ENCODE data around the gene IRF2BP2. TPM values are rescaled to one million over a fixed set of nuclear protein-coding genes. Genes with fewer than 3 reads are reported as not detected.

IRF2BP2 gene
- total and polyA plus RNA-seq, 2 of the 13 experiments (the other 11 are each of a cell fraction or from before 2014, with no cell fraction given) = 140 to 147 TPM

GRCh38 chr1:234608025-234608910 lies 1.7 kb downstream of the IRF2BP2 start (continued):
- TF ChIP-seq ZHX2 (IDR thresholded peaks at IDR 0.05; ENCODE audit: low read depth) (no peak), ZHX2 (CRISPR knock-in tag; IDR thresholded peaks at IDR 0.05; ENCODE audit: borderline replicate concordance) (peak; percentile 21; the same call in 1 of the 2 replicates), ARID4A (CRISPR knock-in tag; IDR thresholded peaks at IDR 0.05; ENCODE audit: borderline replicate concordance) (peak; percentile 62), ZFP91 (CRISPR knock-in tag; IDR thresholded peaks at IDR 0.05; ENCODE audit: borderline replicate concordance) (peak; percentile 19; the same call in 1 of the 2 replicates), MEIS1 (CRISPR knock-in tag; IDR thresholded peaks at IDR 0.05; ENCODE audit: borderline replicate concordance) (no peak), ATF1 (CRISPR knock-in tag; IDR thresholded peaks at IDR 0.05) (no peak), ZNF543 (CRISPR knock-in tag; IDR thresholded peaks at IDR 0.05) (0 out of 2 replicates have a peak, but pooled peaks have one; percentile 42), PLRG1 (conservative IDR thresholded peaks at IDR 0.05) (no peak)
- TF ChIP-seq, protein P1, sequence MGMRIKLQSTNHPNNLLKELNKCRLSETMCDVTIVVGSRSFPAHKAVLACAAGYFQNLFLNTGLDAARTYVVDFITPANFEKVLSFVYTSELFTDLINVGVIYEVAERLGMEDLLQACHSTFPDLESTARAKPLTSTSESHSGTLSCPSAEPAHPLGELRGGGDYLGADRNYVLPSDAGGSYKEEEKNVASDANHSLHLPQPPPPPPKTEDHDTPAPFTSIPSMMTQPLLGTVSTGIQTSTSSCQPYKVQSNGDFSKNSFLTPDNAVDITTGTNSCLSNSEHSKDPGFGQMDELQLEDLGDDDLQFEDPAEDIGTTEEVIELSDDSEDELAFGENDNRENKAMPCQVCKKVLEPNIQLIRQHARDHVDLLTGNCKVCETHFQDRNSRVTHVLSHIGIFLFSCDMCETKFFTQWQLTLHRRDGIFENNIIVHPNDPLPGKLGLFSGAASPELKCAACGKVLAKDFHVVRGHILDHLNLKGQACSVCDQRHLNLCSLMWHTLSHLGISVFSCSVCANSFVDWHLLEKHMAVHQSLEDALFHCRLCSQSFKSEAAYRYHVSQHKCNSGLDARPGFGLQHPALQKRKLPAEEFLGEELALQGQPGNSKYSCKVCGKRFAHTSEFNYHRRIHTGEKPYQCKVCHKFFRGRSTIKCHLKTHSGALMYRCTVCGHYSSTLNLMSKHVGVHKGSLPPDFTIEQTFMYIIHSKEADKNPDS (CRISPR knock-in tag; IDR thresholded peaks at IDR 0.05) = no peak

All from HepG2 (cell line).